ENCODE measurements around the gene INPP5A.

Gene INPP5A

DNA sequence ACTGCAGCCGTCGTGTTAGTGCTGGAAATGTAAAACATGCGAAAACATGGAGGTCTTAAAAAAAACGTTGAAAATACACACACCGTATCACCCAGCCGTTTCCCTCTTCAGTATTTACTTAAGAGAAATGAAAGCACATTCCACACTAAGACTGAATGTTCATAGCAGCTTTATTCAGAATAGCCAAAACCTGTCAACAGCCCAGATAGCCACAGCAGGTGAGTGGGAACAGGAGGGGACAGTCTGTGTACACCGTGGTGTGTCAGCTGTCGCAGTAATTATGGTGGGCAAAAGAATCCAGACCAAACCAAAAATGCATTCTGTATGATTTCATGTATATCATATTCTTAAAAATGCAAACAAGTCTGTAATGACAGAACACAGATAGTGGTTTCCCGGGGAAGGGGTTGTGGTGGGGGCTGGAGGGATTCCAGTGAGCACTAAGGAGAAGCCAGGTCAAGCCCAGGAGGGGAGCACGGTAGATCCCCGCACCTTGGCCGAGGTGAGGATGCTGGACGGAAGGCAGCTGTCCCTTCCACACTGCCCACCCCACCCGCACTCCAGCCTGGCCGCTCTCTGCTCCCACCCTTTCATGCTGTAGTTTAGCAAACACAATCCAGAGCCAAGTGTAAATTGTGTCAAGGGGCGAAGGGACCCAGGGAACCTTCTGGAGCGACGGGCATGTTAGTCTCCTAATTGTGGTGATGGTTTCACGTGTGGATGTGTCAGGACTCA, 124.8 kb downstream of the INPP5A start:
- Histone ChIP-seq H3K4me3 (ENCODE audit: insufficient read depth, low read depth, low read length, poor library complexity, severe bottlenecking) (no peak overlapping the region), H3K27ac (ENCODE audit: insufficient read depth, low read length, poor library complexity, severe bottlenecking) (no peak overlapping the region), H3K36me3 (ENCODE audit: control insufficient read depth, insufficient read depth, low read length) (no peaks in the 10 kb centered on the region), H3K9me3 (ENCODE audit: control insufficient read depth, low read length) (no peaks in the 10 kb centered on the region), H3K4me1 (ENCODE audit: control insufficient read depth, insufficient read depth, low read length, poor library complexity, severe bottlenecking) (no peaks in the 10 kb centered on the region), H3K27me3 (replicated peaks; ENCODE audit: control insufficient read depth, insufficient read depth, low read length, poor library complexity, severe bottlenecking) (no peaks in the 10 kb centered on the region)
- DNase-seq, result no peak

GRCh38 chr10:132663666-132664365, 126.2 kb downstream of the INPP5A start:
- Histone ChIP-seq H3K4me1 (ENCODE audit: control insufficient read depth, insufficient read depth, low read length, poor library complexity, severe bottlenecking) (no peaks in the 10 kb centered on the region), H3K27ac (ENCODE audit: insufficient read depth, low read length, poor library complexity, severe bottlenecking) (no peak overlapping the region), H3K9me3 (ENCODE audit: control insufficient read depth, low read length) (no peaks in the 10 kb centered on the region), H3K4me3 (ENCODE audit: insufficient read depth, low read depth, low read length, poor library complexity, severe bottlenecking) (no peak overlapping the region), H3K27me3 (replicated peaks; ENCODE audit: control insufficient read depth, insufficient read depth, low read length, poor library complexity, severe bottlenecking) (no peaks in the 10 kb centered on the region), H3K36me3 (ENCODE audit: control insufficient read depth, insufficient read depth, low read length) (no peaks in the 10 kb centered on the region)
- DNase-seq, result no peak

DNA sequence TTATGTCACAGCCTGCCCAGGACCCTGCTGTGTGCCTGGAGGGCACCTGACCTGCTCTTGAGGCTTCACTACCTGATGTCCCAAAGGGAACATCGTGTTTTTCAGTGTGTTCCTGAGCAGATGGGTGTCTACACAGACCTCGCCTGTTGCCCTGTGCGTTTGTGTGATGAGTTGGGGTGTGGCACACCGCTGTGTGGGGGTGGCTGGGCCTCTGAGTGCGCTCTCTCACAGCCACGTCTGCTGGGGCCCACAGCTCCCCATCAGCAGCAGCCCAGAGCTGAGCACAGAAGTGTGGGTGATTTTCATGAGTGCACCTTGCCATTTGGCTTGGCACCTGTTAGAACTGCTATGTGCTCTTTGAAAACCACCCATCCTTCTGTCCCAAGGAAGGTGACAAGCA, 126.8 kb downstream of the INPP5A start:
- no peaks in the 10 kb centered on the region for H3K27me3 ChIP-seq (replicated peaks; ENCODE audit: control insufficient read depth, insufficient read depth, low read length, poor library complexity, severe bottlenecking)
- H3K36me3 ChIP-seq (ENCODE audit: control insufficient read depth, insufficient read depth, low read length), result no peaks in the 10 kb centered on the region
- DNase-seq, result no peak
- H3K4me3 ChIP-seq (ENCODE audit: insufficient read depth, low read depth, low read length, poor library complexity, severe bottlenecking), result no peak overlapping the region
- H3K9me3 ChIP-seq (ENCODE audit: control insufficient read depth, low read length), result no peaks in the 10 kb centered on the region
- H3K27ac ChIP-seq (ENCODE audit: insufficient read depth, low read length, poor library complexity, severe bottlenecking), result no peak overlapping the region
- H3K4me1 ChIP-seq (ENCODE audit: control insufficient read depth, insufficient read depth, low read length, poor library complexity, severe bottlenecking), result no peaks in the 10 kb centered on the region

DNA sequence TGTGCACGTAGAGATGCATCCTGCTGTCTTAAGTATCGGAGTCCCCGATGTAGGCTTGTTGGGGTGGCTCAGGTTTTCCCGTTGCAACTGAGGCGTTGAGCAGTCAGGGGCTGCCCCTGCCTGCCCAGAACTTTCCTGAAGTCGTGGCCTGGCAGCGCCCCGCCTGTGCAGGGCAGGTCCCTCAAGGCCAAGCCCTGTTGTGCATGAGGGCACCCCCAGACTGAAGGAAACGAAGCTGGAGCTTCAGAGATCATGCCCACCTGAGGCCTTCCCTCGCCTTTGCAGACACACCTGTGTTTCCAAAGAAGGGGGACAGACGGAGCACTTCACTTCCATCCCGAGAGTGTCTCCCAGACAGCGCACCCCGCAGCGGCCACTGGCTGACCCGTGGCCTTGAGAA, 127.3 kb downstream of the INPP5A start:
- Histone ChIP-seq H3K27me3 (replicated peaks; ENCODE audit: control insufficient read depth, insufficient read depth, low read length, poor library complexity, severe bottlenecking) (no peaks in the 10 kb centered on the region), H3K27ac (ENCODE audit: insufficient read depth, low read length, poor library complexity, severe bottlenecking) (no peak overlapping the region), H3K36me3 (ENCODE audit: control insufficient read depth, insufficient read depth, low read length) (no peaks in the 10 kb centered on the region), H3K4me3 (ENCODE audit: insufficient read depth, low read depth, low read length, poor library complexity, severe bottlenecking) (no peak overlapping the region), H3K4me1 (ENCODE audit: control insufficient read depth, insufficient read depth, low read length, poor library complexity, severe bottlenecking) (no peaks in the 10 kb centered on the region), H3K9me3 (ENCODE audit: control insufficient read depth, low read length) (no peaks in the 10 kb centered on the region)
- DNase-seq, result no peak

- H3K4me1 ChIP-seq (ENCODE audit: control insufficient read depth, insufficient read depth, low read length, poor library complexity, severe bottlenecking), result no peaks in the 10 kb centered on the region
- H3K4me3 ChIP-seq (ENCODE audit: insufficient read depth, low read depth, low read length, poor library complexity, severe bottlenecking), result no peak overlapping the region
- no peaks in the 10 kb centered on the region for H3K9me3 ChIP-seq (ENCODE audit: control insufficient read depth, low read length)
- no peaks in the 10 kb centered on the region for H3K27me3 ChIP-seq (replicated peaks; ENCODE audit: control insufficient read depth, insufficient read depth, low read length, poor library complexity, severe bottlenecking)
- no peaks in the 10 kb centered on the region for H3K36me3 ChIP-seq (ENCODE audit: control insufficient read depth, insufficient read depth, low read length)
- no peak for DNase-seq
- H3K27ac ChIP-seq (ENCODE audit: insufficient read depth, low read length, poor library complexity, severe bottlenecking), result no peak overlapping the region
These were observed 128.5 kb downstream of the INPP5A start for GRCh38 chr10:132665946-132666704.

GRCh38 chr10:132666705-132667341, 129.2 kb downstream of the INPP5A start:
- H3K27ac ChIP-seq (ENCODE audit: insufficient read depth, low read length, poor library complexity, severe bottlenecking), result no peak overlapping the region
- no peaks in the 10 kb centered on the region for H3K36me3 ChIP-seq (ENCODE audit: control insufficient read depth, insufficient read depth, low read length)
- H3K27me3 ChIP-seq (replicated peaks; ENCODE audit: control insufficient read depth, insufficient read depth, low read length, poor library complexity, severe bottlenecking), result no peaks in the 10 kb centered on the region
- no peak for DNase-seq
- no peaks in the 10 kb centered on the region for H3K4me1 ChIP-seq (ENCODE audit: control insufficient read depth, insufficient read depth, low read length, poor library complexity, severe bottlenecking)
- H3K9me3 ChIP-seq (ENCODE audit: control insufficient read depth, low read length), result no peaks in the 10 kb centered on the region
- no peak overlapping the region for H3K4me3 ChIP-seq (ENCODE audit: insufficient read depth, low read depth, low read length, poor library complexity, severe bottlenecking)

GRCh38 chr10:132667342-132668047, 129.9 kb downstream of the INPP5A start:
- H3K27ac ChIP-seq (ENCODE audit: insufficient read depth, low read length, poor library complexity, severe bottlenecking), result no peak overlapping the region
- H3K36me3 ChIP-seq (ENCODE audit: control insufficient read depth, insufficient read depth, low read length), result no peaks in the 10 kb centered on the region
- no peaks in the 10 kb centered on the region for H3K27me3 ChIP-seq (replicated peaks; ENCODE audit: control insufficient read depth, insufficient read depth, low read length, poor library complexity, severe bottlenecking)
- H3K4me3 ChIP-seq (ENCODE audit: insufficient read depth, low read depth, low read length, poor library complexity, severe bottlenecking), result no peak overlapping the region
- H3K9me3 ChIP-seq (ENCODE audit: control insufficient read depth, low read length), result no peaks in the 10 kb centered on the region
- no peak for DNase-seq
- H3K4me1 ChIP-seq (ENCODE audit: control insufficient read depth, insufficient read depth, low read length, poor library complexity, severe bottlenecking), result no peaks in the 10 kb centered on the region

DNA sequence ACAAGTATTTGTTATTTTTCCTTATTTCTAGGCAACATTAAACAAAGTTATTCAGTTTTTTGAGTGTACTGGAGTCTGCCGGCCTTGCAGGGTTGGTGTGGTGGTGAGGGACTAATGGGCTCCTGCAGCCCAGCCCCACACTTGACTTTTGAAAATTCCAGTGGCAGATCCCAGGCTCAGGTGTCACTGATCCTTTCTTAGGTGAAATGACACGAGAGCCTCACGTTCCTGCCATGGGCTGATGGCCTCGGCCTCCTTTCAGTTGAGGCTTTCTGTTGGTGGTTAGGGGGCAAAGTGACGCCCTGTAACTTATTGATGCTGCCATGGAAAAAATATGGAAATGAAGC, 130.4 kb downstream of the INPP5A start:
- Histone ChIP-seq H3K27me3 (replicated peaks; ENCODE audit: control insufficient read depth, insufficient read depth, low read length, poor library complexity, severe bottlenecking) (no peaks in the 10 kb centered on the region), H3K27ac (ENCODE audit: insufficient read depth, low read length, poor library complexity, severe bottlenecking) (no peak overlapping the region), H3K4me3 (ENCODE audit: insufficient read depth, low read depth, low read length, poor library complexity, severe bottlenecking) (no peak overlapping the region), H3K36me3 (ENCODE audit: control insufficient read depth, insufficient read depth, low read length) (no peaks in the 10 kb centered on the region), H3K4me1 (ENCODE audit: control insufficient read depth, insufficient read depth, low read length, poor library complexity, severe bottlenecking) (no peaks in the 10 kb centered on the region), H3K9me3 (ENCODE audit: control insufficient read depth, low read length) (no peaks in the 10 kb centered on the region)
- no peak for DNase-seq

DNA sequence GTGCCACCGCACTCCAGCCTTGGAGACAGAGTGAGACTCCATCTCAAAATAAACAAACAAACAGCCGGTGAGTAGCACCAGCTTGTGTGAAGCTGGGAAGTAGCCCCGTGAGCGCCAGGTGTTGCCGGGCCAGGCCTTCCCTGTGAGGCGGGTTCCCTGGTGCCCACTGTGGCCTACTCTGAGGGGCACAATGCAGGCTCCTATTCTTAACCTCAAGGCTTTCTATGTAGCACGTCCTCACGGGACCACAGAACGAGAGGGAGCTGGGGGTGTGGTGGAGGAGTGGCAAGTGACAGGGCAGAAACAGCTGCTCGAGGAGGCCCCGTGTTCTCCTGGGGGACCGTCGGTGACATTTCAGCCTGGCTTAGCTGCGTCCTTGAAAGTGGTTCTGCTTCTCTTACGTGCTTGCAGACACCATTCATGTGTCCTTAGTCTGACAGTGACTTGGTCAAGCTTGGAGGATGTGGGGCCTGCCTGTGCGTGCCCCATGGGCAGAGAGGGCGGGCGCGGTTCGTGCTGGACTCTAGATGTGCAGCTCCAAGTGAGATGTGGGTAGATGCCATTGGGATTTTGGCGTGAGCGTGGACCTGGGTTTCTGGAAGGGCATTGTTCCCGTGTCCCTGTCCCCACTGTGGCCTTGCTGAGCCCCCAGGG, 131.7 kb downstream of the INPP5A start:
- DNase-seq, result no peak
- H3K4me1 ChIP-seq (ENCODE audit: control insufficient read depth, insufficient read depth, low read length, poor library complexity, severe bottlenecking), result no peaks in the 10 kb centered on the region
- H3K9me3 ChIP-seq (ENCODE audit: control insufficient read depth, low read length), result no peaks in the 10 kb centered on the region
- no peaks in the 10 kb centered on the region for H3K27me3 ChIP-seq (replicated peaks; ENCODE audit: control insufficient read depth, insufficient read depth, low read length, poor library complexity, severe bottlenecking)
- H3K4me3 ChIP-seq (ENCODE audit: insufficient read depth, low read depth, low read length, poor library complexity, severe bottlenecking), result no peak overlapping the region
- no peak overlapping the region for H3K27ac ChIP-seq (ENCODE audit: insufficient read depth, low read length, poor library complexity, severe bottlenecking)
- H3K36me3 ChIP-seq (ENCODE audit: control insufficient read depth, insufficient read depth, low read length), result no peaks in the 10 kb centered on the region
